Measurements from ENCODE around the gene GNAI3. TPM values are rescaled to one million over a fixed set of nuclear protein-coding genes. Genes with fewer than 3 reads are reported as not detected.

The GNAI3 gene
- total and polyA plus RNA-seq, 10 of the 15 experiments (the other 5 are each of a cell fraction or from before 2014, with no cell fraction given) = 5.9 to 13.8 (median 8.0) TPM

DNA sequence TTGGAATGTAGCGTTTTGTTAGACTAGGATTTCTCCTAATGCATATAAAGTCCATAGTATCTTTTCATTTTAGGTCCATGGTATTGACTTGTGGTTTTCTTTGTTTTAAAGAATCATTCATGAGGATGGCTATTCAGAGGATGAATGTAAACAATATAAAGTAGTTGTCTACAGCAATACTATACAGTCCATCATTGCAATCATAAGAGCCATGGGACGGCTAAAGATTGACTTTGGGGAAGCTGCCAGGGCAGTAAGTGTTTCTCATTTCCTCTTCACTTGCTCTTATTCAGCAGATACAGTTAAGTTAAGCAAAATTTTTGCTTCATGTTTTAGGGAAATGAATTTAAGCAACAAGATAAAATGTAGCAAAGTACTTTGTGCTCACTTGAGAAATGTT lies 25.4 kb downstream of the GNAI3 start (continued):
- TF ChIP-seq, protein P1, sequence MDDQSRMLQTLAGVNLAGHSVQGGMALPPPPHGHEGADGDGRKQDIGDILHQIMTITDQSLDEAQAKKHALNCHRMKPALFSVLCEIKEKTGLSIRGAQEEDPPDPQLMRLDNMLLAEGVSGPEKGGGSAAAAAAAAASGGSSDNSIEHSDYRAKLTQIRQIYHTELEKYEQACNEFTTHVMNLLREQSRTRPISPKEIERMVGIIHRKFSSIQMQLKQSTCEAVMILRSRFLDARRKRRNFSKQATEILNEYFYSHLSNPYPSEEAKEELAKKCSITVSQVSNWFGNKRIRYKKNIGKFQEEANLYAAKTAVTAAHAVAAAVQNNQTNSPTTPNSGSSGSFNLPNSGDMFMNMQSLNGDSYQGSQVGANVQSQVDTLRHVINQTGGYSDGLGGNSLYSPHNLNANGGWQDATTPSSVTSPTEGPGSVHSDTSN (IDR thresholded peaks at IDR 0.05; ENCODE audit: insufficient replicate concordance, low read depth, low read length) = no peak
- TF ChIP-seq IRF4 (IDR thresholded peaks at IDR 0.05; ENCODE audit: low read depth, low read length) = no peak
- no peak for TF ChIP-seq WRNIP1 (IDR thresholded peaks at IDR 0.05; ENCODE audit: borderline replicate concordance, low read depth, low read length)
- no peak for TF ChIP-seq TCF7 (IDR thresholded peaks at IDR 0.05; ENCODE audit: borderline replicate concordance)
- no peak for TF ChIP-seq TAF1 (IDR thresholded peaks at IDR 0.05; ENCODE audit: borderline replicate concordance, low read depth, low read length)
- no peak for TF ChIP-seq ZSCAN29 (IDR thresholded peaks at IDR 0.05)
- TF ChIP-seq NFXL1 (IDR thresholded peaks at IDR 0.05; ENCODE audit: borderline replicate concordance) = no peak
- TF ChIP-seq ASH2L (IDR thresholded peaks at IDR 0.05; ENCODE audit: borderline replicate concordance, low read depth) = no peak
- no peak for TF ChIP-seq RELA (IDR thresholded peaks at IDR 0.05; ENCODE audit: borderline replicate concordance, partially characterized antibody)
- no peak for TF ChIP-seq BHLHE40 (IDR thresholded peaks at IDR 0.05; ENCODE audit: borderline replicate concordance in 1 of 2, low read depth in 2 of 2, low read length in 1 of 2)
- no peak for TF ChIP-seq MYB (IDR thresholded peaks at IDR 0.05; ENCODE audit: borderline replicate concordance, low read depth, low read length)
- TF ChIP-seq BCL11A (IDR thresholded peaks at IDR 0.05; ENCODE audit: low read depth, low read length) = no peak
- TF ChIP-seq ZBTB40 (IDR thresholded peaks at IDR 0.05; ENCODE audit: borderline replicate concordance) = no peak
- TF ChIP-seq ZZZ3 (IDR thresholded peaks at IDR 0.05; ENCODE audit: control insufficient read depth, insufficient read length, low read depth) = no peak
